A549 (cell line): ENCODE measurements around the gene SAMD4B. TPM values are rescaled to one million over a fixed set of nuclear protein-coding genes. Genes with fewer than 3 reads are reported as not detected.

Experiments
- ATAC-seq, 2 experiments: fragments of 200-7000 bp in 1 of 2; fragments of >200 bp in 1 of 2; cut with Nextera tagmentation in 1 of 2; cut with Tn5 transposase in 1 of 2; 3 replicates each; pipeline versions ENCODE4 v1.8.0 to v1.9.1; 2018 to 2020; ENCODE audit warnings: mild to moderate bottlenecking in 1 of 2, moderate library complexity in 1 of 2
- CTCF ChIA-PET: fragments of 300-600 bp; sonication (Branson Sonifier 250); formaldehyde crosslinking; extraction: SDS; loops from one replicate; lab custom pipeline; 2021; ENCODE audit warnings: antibody characterized with exemption, inconsistent platforms; lab: Yijun Ruan, JAX
- POLR2A ChIA-PET: fragments of 350-600 bp; formaldehyde crosslinking; extraction: SDS; loops from one replicate; lab custom pipeline; 2021; ENCODE audit warnings: antibody characterized with exemption, inconsistent platforms; lab: Yijun Ruan, JAX
- DNase-seq, 2 experiments: peaks; one replicate each; pipeline versions ENCODE4 v3.0.0 to v3.0.0-alpha.2; 2011 to 2016; ENCODE audit warnings: low read depth in 1 of 2, low spot score in 1 of 2
- FAIRE-seq: peaks from 2 replicates; lab custom pipeline; 2011; peaks lifted over from hg19 to GRCh38; lab: Jason Lieb, UNC
- H3K27ac ChIP-seq, 2 experiments: fragments of >200 bp; sonication (Bioruptor Twin); formaldehyde crosslinking; 3 replicates each; pipeline ENCODE4 v1.5.1; 2016 to 2017
- H3K4me1 ChIP-seq: fragments of >200 bp; sonication (Bioruptor Twin); formaldehyde crosslinking; 3 replicates; pipeline ENCODE4 v1.6.1; 2016
- H3K4me2 ChIP-seq: fragments of >200 bp; sonication (Bioruptor Twin); formaldehyde crosslinking; 3 replicates; pipeline ENCODE4 v1.6.1; 2016
- H3K4me3 ChIP-seq: fragments of >200 bp; sonication (Bioruptor Twin); formaldehyde crosslinking; 3 replicates; pipeline ENCODE4 v1.5.1; 2016
- H3K9me3 ChIP-seq: fragments of >200 bp; sonication (Bioruptor Twin); formaldehyde crosslinking; 3 replicates; pipeline ENCODE4 v1.6.1; 2016
- BHLHE40 ChIP-seq: IDR thresholded peaks from 2 replicates; pipeline ENCODE4 v1.6.1; 2012; ENCODE audit warnings: low read depth, low read length, inconsistent platforms
- CBX2 ChIP-seq: fragments of 200-600 bp; sonication (generic); IDR thresholded peaks from 2 replicates; pipeline ENCODE4 v1.6.1; 2016; ENCODE audit warnings: low read depth, mild to moderate bottlenecking, borderline replicate concordance
- CEBPB ChIP-seq, 2 experiments: fragments of >200 bp in 1 of 2; sonication (Bioruptor Twin) in 1 of 2; formaldehyde crosslinking in 1 of 2; IDR thresholded peaks; 2 replicates each; pipeline ENCODE4 v1.6.1; 2012 to 2016
- CHD4 ChIP-seq: fragments of 200-600 bp; sonication (generic); IDR thresholded peaks from 2 replicates; pipeline ENCODE4 v1.6.1; 2016; ENCODE audit warnings: antibody characterized with exemption, mild to moderate bottlenecking, borderline replicate concordance
- EP300 ChIP-seq, 2 experiments: fragments of >200 bp; sonication (Bioruptor Twin); formaldehyde crosslinking; IDR thresholded peaks; 2 replicates in 1 of 2; 3 replicates in 1 of 2; pipeline ENCODE4 v1.6.1; 2016 to 2017
- ESRRA ChIP-seq: fragments of 150-350 bp; IDR thresholded peaks from 2 replicates; pipeline ENCODE4 v1.6.1; 2014; ENCODE audit warnings: mild to moderate bottlenecking, low read length, borderline replicate concordance
- GATA3 ChIP-seq: IDR thresholded peaks from 2 replicates; pipeline ENCODE4 v1.6.1; 2012; ENCODE audit warnings: borderline replicate concordance
- HDAC2 ChIP-seq: fragments of 200-600 bp; sonication (generic); IDR thresholded peaks from 2 replicates; pipeline ENCODE4 v1.6.1; 2016
- HEYL ChIP-seq: fragments of 250-450 bp; sonication (Bioruptor Pico); IDR thresholded peaks from 2 replicates; pipeline ENCODE4 v1.8.0; 2021; ENCODE audit warnings: mild to moderate bottlenecking, moderate library complexity
- HOXA7 ChIP-seq: fragments of 250-450 bp; sonication (Bioruptor Pico); IDR thresholded peaks from 2 replicates; pipeline ENCODE4 v1.5.0; 2020; ENCODE audit warnings: mild to moderate bottlenecking, moderate library complexity
- HOXB13 ChIP-seq: fragments of 250-450 bp; sonication (Bioruptor Pico); IDR thresholded peaks from 2 replicates; pipeline ENCODE4 v1.5.0; 2020; ENCODE audit warnings: low read depth, mild to moderate bottlenecking, moderate library complexity
- HOXB5 ChIP-seq: fragments of 250-450 bp; sonication (Bioruptor Pico); IDR thresholded peaks from 2 replicates; pipeline ENCODE4 v1.5.0; 2020; ENCODE audit warnings: mild to moderate bottlenecking, moderate library complexity
- JUNB ChIP-seq: fragments of >200 bp; sonication (Bioruptor Twin); formaldehyde crosslinking; IDR thresholded peaks from 2 replicates; pipeline ENCODE4 v1.6.1; 2016
- KDM5A ChIP-seq: fragments of 200-600 bp; sonication (generic); IDR thresholded peaks from 2 replicates; pipeline ENCODE4 v1.6.1; 2016; ENCODE audit warnings: antibody characterized with exemption, mild to moderate bottlenecking
- MAFK ChIP-seq: fragments of 450-650 bp; IDR thresholded peaks from 2 replicates; pipeline ENCODE4 v1.6.1; 2014; ENCODE audit not compliant: partially characterized antibody
- MAZ ChIP-seq: fragments of 150-350 bp; IDR thresholded peaks from 2 replicates; pipeline ENCODE4 v1.6.1; 2014; ENCODE audit warnings: antibody characterized with exemption, low read depth, low read length, borderline replicate concordance
- NFE2L2 ChIP-seq: fragments of 150-350 bp; conservative IDR thresholded peaks from 2 replicates; pipeline ENCODE4 v1.6.1; 2014; ENCODE audit warnings: low read length
- NPAS2 ChIP-seq: fragments of 250-450 bp; sonication (Bioruptor Pico); IDR thresholded peaks from 2 replicates; pipeline ENCODE4 v1.8.0; 2022; ENCODE audit warnings: mild to moderate bottlenecking, moderate library complexity, borderline replicate concordance
- POLR2AphosphoS2 ChIP-seq: conservative IDR thresholded peaks from 2 replicates; pipeline ENCODE4 v1.6.1; 2012; ENCODE audit warnings: low read length, improper control_type of control experiment, inconsistent platforms
- RAD21 ChIP-seq, 2 experiments: fragments of >200 bp in 1 of 2; sonication (Bioruptor Twin) in 1 of 2; formaldehyde crosslinking in 1 of 2; IDR thresholded peaks in 1 of 2; conservative IDR thresholded peaks in 1 of 2; 2 replicates in 1 of 2; 3 replicates in 1 of 2; pipeline ENCODE4 v1.6.1; 2012 to 2018; ENCODE audit warnings: inconsistent platforms in 1 of 2
- RFX5 ChIP-seq: fragments of 450-650 bp; IDR thresholded peaks from 2 replicates; pipeline ENCODE4 v1.7.1; 2014; ENCODE audit warnings: antibody characterized with exemption, mild to moderate bottlenecking, moderate library complexity
- RNF2 ChIP-seq: fragments of 200-600 bp; sonication (generic); IDR thresholded peaks from 2 replicates; pipeline ENCODE4 v1.6.1; 2016; ENCODE audit warnings: low read depth, mild to moderate bottlenecking, antibody characterized with exemption, moderate library complexity, borderline replicate concordance
- SMC3 ChIP-seq: fragments of >200 bp; sonication (Bioruptor Twin); formaldehyde crosslinking; IDR thresholded peaks from 3 replicates; pipeline ENCODE4 v1.6.1; 2018; ENCODE audit warnings: inconsistent platforms
- SREBF2 ChIP-seq: fragments of 450-650 bp; IDR thresholded peaks from 2 replicates; pipeline ENCODE4 v1.6.1; 2014; ENCODE audit warnings: mild to moderate bottlenecking, moderate library complexity
- TFCP2L1 ChIP-seq: fragments of 250-450 bp; sonication (Bioruptor Pico); IDR thresholded peaks from 2 replicates; pipeline ENCODE4 v1.5.0; 2021; ENCODE audit warnings: mild to moderate bottlenecking
- ZFP36 ChIP-seq: fragments of 450-650 bp; IDR thresholded peaks from 2 replicates; pipeline ENCODE4 v1.6.1; 2014; ENCODE audit warnings: borderline replicate concordance; ENCODE audit not compliant: partially characterized antibody
- ZNF302 ChIP-seq: fragments of 250-450 bp; sonication (Bioruptor Pico); IDR thresholded peaks from 2 replicates; pipeline ENCODE4 v1.9.0; 2021; ENCODE audit warnings: inconsistent platforms, mild to moderate bottlenecking, moderate library complexity
- ZSCAN20 ChIP-seq: fragments of 250-450 bp; sonication (Bioruptor Pico); IDR thresholded peaks from 2 replicates; pipeline ENCODE4 v1.8.0; 2022; ENCODE audit warnings: mild to moderate bottlenecking, moderate library complexity
- WGBS: methylation state at CpG from one replicate; pipeline ENCODE4 v1.1.6; 2017; ENCODE audit errors: missing lambda C conversion rate; 5-methylcytosine and 5-hydroxymethylcytosine counted together
- polyA plus RNA-seq, 4 experiments: library from polyadenylated mRNA; depleted of rRNA in 3 of 4; stranded (reverse); fragments of >200 nt; fragmentation: RNase III in 1 of 4; extraction: RNeasy Plus Mini Kit Qiagen cat#74134 plus additional on column Dnase treatment in 1 of 4; gene quantifications; 2 replicates in 3 of 4; 3 replicates in 1 of 4; pipeline ENCODE4 v1.2.3, GENCODE V29; 2011 to 2017
- TF ChIP-seq, protein P1 (sequence below): IDR thresholded peaks from 2 replicates; pipeline ENCODE4 v1.6.1; 2012
- TF ChIP-seq, protein P2 (sequence below): fragments of >200 bp; sonication (Bioruptor Twin); formaldehyde crosslinking; IDR thresholded peaks from 3 replicates; pipeline ENCODE4 v1.5.1; 2016
- TF ChIP-seq, protein P3 (sequence below): fragments of 150-350 bp; IDR thresholded peaks from 2 replicates; pipeline ENCODE4 v1.6.1; 2014; ENCODE audit warnings: low read depth, mild to moderate bottlenecking, low read length
- TF ChIP-seq, protein P4 (sequence below): fragments of >200 bp; sonication (Bioruptor Twin); formaldehyde crosslinking; IDR thresholded peaks from 2 replicates; pipeline ENCODE4 v1.6.1; 2016
- TF ChIP-seq, protein P5 (sequence below): fragments of 250-450 bp; sonication (Bioruptor Pico); IDR thresholded peaks from 2 replicates; pipeline ENCODE4 v1.5.0; 2020; ENCODE audit warnings: low read depth, mild to moderate bottlenecking, moderate library complexity
- TF ChIP-seq, protein P6 (sequence below): fragments of 250-450 bp; sonication (Bioruptor Pico); IDR thresholded peaks from 2 replicates; pipeline ENCODE4 v1.5.0; 2021; ENCODE audit warnings: mild to moderate bottlenecking, moderate library complexity, borderline replicate concordance

The SAMD4B gene
- polyA plus RNA-seq, 2 of the 4 experiments (the other 2 are of a cell fraction) = 82.1 to 118 TPM

DNA sequence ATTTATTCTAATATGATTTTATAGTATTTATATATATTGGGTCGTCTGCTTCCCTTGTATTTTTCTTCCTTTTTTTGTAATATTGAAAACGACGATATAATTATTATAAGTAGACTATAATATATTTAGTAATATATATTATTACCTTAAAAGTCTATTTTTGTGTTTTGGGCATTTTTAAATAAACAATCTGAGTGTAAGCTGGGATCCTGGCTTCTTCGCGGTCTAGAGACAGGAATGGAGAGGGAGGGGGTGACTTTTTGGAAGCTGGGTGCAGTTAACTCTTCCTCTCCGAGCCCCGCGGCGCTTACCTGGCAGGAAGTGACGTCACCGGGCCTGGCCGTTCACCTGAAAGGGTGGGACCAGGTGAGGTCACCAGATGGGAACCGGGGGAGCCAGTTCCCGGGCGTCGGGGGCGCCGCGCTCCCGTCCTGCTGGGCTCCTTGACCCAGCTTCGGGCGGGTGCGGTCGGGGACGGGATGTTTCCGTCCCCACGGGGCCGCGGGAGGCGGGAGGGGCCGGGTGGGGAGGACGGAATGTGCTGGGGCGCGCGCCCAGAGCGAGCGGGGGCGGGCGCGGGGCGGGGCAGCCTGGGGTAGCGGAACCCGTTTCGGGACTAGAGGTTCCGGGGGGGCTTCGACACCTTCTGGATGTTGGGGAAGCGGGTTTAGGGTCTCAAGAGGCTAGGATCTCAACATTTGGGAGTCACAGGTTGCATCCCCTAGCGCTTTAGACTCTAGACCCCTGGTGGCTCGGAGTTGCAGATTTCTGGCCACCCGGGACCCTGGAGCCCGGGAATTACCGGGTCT, 67.2 kb downstream of the SAMD4B start:
- WGBS = 2% methylated on average over 25 of the region's 52 CpGs
- no peak for TF ChIP-seq CHD4
- TF ChIP-seq ZFP36 = no peak
- peak; percentile 21; the same call in 1 of the 2 replicates for TF ChIP-seq MAZ
- peak; percentile 99 for TF ChIP-seq HOXA7 (CRISPR knock-in tag)
- TF ChIP-seq HOXB5 (CRISPR knock-in tag) = peak; percentile 13; the same call in 1 of the 2 replicates
- no peak for TF ChIP-seq MAFK
- no peak for TF ChIP-seq ZSCAN20
- no peak for TF ChIP-seq JUNB
- no peak for TF ChIP-seq ZNF302 (CRISPR knock-in tag)
- peak; percentile 94 for TF ChIP-seq POLR2AphosphoS2
- peak in 1 of 2 experiments; percentile 25; a peak in 2 of 5 replicates for TF ChIP-seq RAD21 (conservative IDR thresholded peaks at IDR 0.05 in 1 of 2, IDR thresholded peaks at IDR 0.05 in 1 of 2)
- peak; percentile 98 for TF ChIP-seq TFCP2L1 (CRISPR knock-in tag)
- no peak for TF ChIP-seq KDM5A
- TF ChIP-seq SREBF2 = no peak
- no peak for TF ChIP-seq HOXB13 (CRISPR knock-in tag)
- TF ChIP-seq CEBPB (IDR thresholded peaks at IDR 0.05) = no peak
- TF ChIP-seq RFX5 = no peak
- TF ChIP-seq EP300 (IDR thresholded peaks at IDR 0.05) = no peak; a peak in 1 of 5 replicates
- TF ChIP-seq, protein P1, sequence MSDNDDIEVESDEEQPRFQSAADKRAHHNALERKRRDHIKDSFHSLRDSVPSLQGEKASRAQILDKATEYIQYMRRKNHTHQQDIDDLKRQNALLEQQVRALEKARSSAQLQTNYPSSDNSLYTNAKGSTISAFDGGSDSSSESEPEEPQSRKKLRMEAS = no peak
- no peak for TF ChIP-seq NFE2L2
- TF ChIP-seq SMC3 = no peak; the same call in 2 of the 3 replicates
- TF ChIP-seq, protein P2, sequence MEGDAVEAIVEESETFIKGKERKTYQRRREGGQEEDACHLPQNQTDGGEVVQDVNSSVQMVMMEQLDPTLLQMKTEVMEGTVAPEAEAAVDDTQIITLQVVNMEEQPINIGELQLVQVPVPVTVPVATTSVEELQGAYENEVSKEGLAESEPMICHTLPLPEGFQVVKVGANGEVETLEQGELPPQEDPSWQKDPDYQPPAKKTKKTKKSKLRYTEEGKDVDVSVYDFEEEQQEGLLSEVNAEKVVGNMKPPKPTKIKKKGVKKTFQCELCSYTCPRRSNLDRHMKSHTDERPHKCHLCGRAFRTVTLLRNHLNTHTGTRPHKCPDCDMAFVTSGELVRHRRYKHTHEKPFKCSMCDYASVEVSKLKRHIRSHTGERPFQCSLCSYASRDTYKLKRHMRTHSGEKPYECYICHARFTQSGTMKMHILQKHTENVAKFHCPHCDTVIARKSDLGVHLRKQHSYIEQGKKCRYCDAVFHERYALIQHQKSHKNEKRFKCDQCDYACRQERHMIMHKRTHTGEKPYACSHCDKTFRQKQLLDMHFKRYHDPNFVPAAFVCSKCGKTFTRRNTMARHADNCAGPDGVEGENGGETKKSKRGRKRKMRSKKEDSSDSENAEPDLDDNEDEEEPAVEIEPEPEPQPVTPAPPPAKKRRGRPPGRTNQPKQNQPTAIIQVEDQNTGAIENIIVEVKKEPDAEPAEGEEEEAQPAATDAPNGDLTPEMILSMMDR = no peak
- TF ChIP-seq, protein P3, sequence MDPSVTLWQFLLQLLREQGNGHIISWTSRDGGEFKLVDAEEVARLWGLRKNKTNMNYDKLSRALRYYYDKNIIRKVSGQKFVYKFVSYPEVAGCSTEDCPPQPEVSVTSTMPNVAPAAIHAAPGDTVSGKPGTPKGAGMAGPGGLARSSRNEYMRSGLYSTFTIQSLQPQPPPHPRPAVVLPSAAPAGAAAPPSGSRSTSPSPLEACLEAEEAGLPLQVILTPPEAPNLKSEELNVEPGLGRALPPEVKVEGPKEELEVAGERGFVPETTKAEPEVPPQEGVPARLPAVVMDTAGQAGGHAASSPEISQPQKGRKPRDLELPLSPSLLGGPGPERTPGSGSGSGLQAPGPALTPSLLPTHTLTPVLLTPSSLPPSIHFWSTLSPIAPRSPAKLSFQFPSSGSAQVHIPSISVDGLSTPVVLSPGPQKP = no peak
- TF ChIP-seq, protein P4, sequence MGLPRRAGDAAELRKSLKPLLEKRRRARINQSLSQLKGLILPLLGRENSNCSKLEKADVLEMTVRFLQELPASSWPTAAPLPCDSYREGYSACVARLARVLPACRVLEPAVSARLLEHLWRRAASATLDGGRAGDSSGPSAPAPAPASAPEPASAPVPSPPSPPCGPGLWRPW = no peak
- TF ChIP-seq HEYL (CRISPR knock-in tag) = no peak
- TF ChIP-seq ESRRA = no peak
- TF ChIP-seq GATA3 = peak; percentile 39; the same call in 1 of the 2 replicates
- no peak for TF ChIP-seq CBX2
- no peak for TF ChIP-seq HDAC2
- TF ChIP-seq, protein P5, sequence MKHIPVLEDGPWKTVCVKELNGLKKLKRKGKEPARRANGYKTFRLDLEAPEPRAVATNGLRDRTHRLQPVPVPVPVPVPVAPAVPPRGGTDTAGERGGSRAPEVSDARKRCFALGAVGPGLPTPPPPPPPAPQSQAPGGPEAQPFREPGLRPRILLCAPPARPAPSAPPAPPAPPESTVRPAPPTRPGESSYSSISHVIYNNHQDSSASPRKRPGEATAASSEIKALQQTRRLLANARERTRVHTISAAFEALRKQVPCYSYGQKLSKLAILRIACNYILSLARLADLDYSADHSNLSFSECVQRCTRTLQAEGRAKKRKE (CRISPR knock-in tag) = peak; percentile 69; the same call in 1 of the 2 replicates
- TF ChIP-seq, protein P6, sequence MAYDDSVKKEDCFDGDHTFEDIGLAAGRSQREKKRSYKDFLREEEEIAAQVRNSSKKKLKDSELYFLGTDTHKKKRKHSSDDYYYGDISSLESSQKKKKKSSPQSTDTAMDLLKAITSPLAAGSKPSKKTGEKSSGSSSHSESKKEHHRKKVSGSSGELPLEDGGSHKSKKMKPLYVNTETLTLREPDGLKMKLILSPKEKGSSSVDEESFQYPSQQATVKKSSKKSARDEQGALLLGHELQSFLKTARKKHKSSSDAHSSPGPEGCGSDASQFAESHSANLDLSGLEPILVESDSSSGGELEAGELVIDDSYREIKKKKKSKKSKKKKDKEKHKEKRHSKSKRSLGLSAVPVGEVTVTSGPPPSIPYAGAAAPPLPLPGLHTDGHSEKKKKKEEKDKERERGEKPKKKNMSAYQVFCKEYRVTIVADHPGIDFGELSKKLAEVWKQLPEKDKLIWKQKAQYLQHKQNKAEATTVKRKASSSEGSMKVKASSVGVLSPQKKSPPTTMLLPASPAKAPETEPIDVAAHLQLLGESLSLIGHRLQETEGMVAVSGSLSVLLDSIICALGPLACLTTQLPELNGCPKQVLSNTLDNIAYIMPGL (CRISPR knock-in tag) = 0 out of 2 replicates have a peak, but pooled peaks have one; percentile 46
- no peak for TF ChIP-seq BHLHE40
- TF ChIP-seq RNF2 = no peak
- no peak for TF ChIP-seq NPAS2 (CRISPR knock-in tag)

More for the DNA sequence above, 67.2 kb downstream of the SAMD4B start:
- H3K9me3 ChIP-seq = no peaks in the 10 kb centered on the region
- POLR2A ChIA-PET = interaction anchor here (0.7 to 9.4 kb wide), 5 partner anchors 8 to 68 kb away, joined by 3 to 140 read pairs (median 19); partner anchors contain the start of genes MED29, PAF1 and RPS16
- DNase-seq (peak; percentile 85 to 89), ATAC-seq (peak in 1 of 2 experiments; percentile 0; a peak in 1 of 6 replicates), FAIRE-seq (no peak)
- CTCF ChIA-PET = interaction anchor here (0.5 to 21.4 kb wide), 4 partner anchors 11 to 293 kb away, joined by 3 to 457 read pairs (median 76); partner anchors contain the start of gene RPS16
- H3K4me2 ChIP-seq = peak overlapping the region; percentile 95
- H3K4me1 ChIP-seq = peaks cover 55% of the 10 kb centered on the region
- peak overlapping the region; percentile 94 to 99 for H3K27ac ChIP-seq
- H3K4me3 ChIP-seq = peak overlapping the region; percentile 76
